Neural progenitor cell (in vitro differentiated cells): ENCODE measurements around the gene FABP1.

Experiments used
- CTCF ChIP-seq: fragments of 200-600 bp; sonication (generic); IDR thresholded peaks from 2 replicates; pipeline ENCODE4 v1.5.1; 2017; ENCODE audit warnings: antibody characterized with exemption, mild to moderate bottlenecking
- EZH2 ChIP-seq: fragments of 200-600 bp; sonication (generic); IDR thresholded peaks from 2 replicates; pipeline ENCODE4 v1.6.1; 2017; ENCODE audit warnings: antibody characterized with exemption, mild to moderate bottlenecking, moderate library complexity
- EZH2phosphoT487 ChIP-seq: fragments of 200-600 bp; sonication (generic); IDR thresholded peaks from 2 replicates; pipeline ENCODE4 v1.6.1; 2017; ENCODE audit warnings: antibody characterized with exemption

GRCh38 chr2:88133875-88134274 is 6.0 kb upstream of the FABP1 start:
- TF ChIP-seq CTCF, result no peak
- no peak for TF ChIP-seq EZH2
- no peak for TF ChIP-seq EZH2phosphoT487
